K562 (cell line): ENCODE results near the gene GLRX3. TPM values are rescaled to one million over a fixed set of nuclear protein-coding genes. Genes with fewer than 3 reads are reported as not detected.

Experiments used
- ATAC-seq: fragments of 200-7000 bp; cut with Tn5 transposase; 3 replicates; pipeline ENCODE4 v1.9.1; 2020; ENCODE audit warnings: moderate library complexity
- BruUV-seq: library from RNA; stranded (reverse); fragments of 400-500 nt; replicated peaks from 2 replicates; lab custom pipeline; 2021; lab: Mats Ljungman, UMichigan
- CTCF ChIA-PET: fragments of 300-600 bp; formaldehyde crosslinking; extraction: SDS; loops from one replicate; lab custom pipeline; 2021; ENCODE audit warnings: low intra/inter-chr PET ratio; lab: Yijun Ruan, JAX
- POLR2A ChIA-PET: fragments of 300-600, 350-650 bp; sonication (Branson Sonifier 250); formaldehyde crosslinking; extraction: SDS; loops from one replicate; lab custom pipeline; 2021; ENCODE audit warnings: antibody characterized with exemption, inconsistent platforms; lab: Yijun Ruan, JAX
- DNase-seq, 4 experiments: peaks; one replicate each; pipeline versions ENCODE4 v3.0.0 to v3.0.0-alpha.2; 2011 to 2018; ENCODE audit warnings: low spot score in 3 of 4, mixed read lengths in 3 of 4; ENCODE audit errors: extremely low read depth in 1 of 4
- FAIRE-seq: peaks from 2 replicates; lab custom pipeline; 2011; peaks lifted over from hg19 to GRCh38; lab: Jason Lieb, UNC
- H2AFZ ChIP-seq: 2 replicates; pipeline ENCODE4 v1.6.0; 2011; ENCODE audit warnings: low read depth, low read length, control low read depth, inconsistent platforms
- H3K27ac ChIP-seq: fragments of 200-600 bp; 3 replicates; pipeline ENCODE4 v1.8.0; 2011; ENCODE audit warnings: low read depth, mild to moderate bottlenecking, control low read depth, inconsistent platforms, low read length, moderate library complexity, mixed read lengths; ENCODE audit errors: extremely low read depth
- H3K27me3 ChIP-seq, 2 experiments: fragments of 300-600 bp in 1 of 2; 2 replicates in 1 of 2; 3 replicates in 1 of 2; pipeline versions ENCODE4 v1.6.0 to v1.8.0; 2011; ENCODE audit warnings: inconsistent platforms in 2 of 2, low read length in 2 of 2, mild to moderate bottlenecking in 1 of 2, mixed read lengths in 1 of 2, moderate library complexity in 1 of 2; ENCODE audit not compliant: control insufficient read depth in 2 of 2, insufficient read depth in 2 of 2
- H3K36me3 ChIP-seq: fragments of 300-600 bp; 3 replicates; pipeline ENCODE4 v1.8.0; 2011; ENCODE audit warnings: mild to moderate bottlenecking, low read length, inconsistent platforms; ENCODE audit not compliant: control insufficient read depth, insufficient read depth
- H3K4me1 ChIP-seq, 2 experiments: fragments of 200-600 bp in 1 of 2; replicated peaks in 1 of 2; 2 replicates in 1 of 2; 3 replicates in 1 of 2; pipeline versions ENCODE4 v1.5.1 to v1.8.0; 2011; ENCODE audit warnings: inconsistent platforms in 2 of 2, low read length in 2 of 2, mild to moderate bottlenecking in 1 of 2, mixed read lengths in 1 of 2, moderate library complexity in 1 of 2; ENCODE audit not compliant: control insufficient read depth in 2 of 2, insufficient read depth in 2 of 2
- H3K4me2 ChIP-seq: 2 replicates; pipeline ENCODE4 v1.6.1; 2011; ENCODE audit warnings: low read length, control low read depth, inconsistent platforms, mixed read lengths; ENCODE audit not compliant: insufficient read depth
- H3K4me3 ChIP-seq: fragments of 200-600 bp; sonication (generic), shearing (Covaris generic); 2 replicates; pipeline ENCODE4 v1.5.1; 2016; ENCODE audit warnings: control low read depth, inconsistent platforms
- H3K79me2 ChIP-seq: fragments of 200-600 bp; 3 replicates; pipeline ENCODE4 v1.8.0; 2011; ENCODE audit warnings: low read length, inconsistent platforms; ENCODE audit not compliant: control insufficient read depth, insufficient read depth
- H3K9ac ChIP-seq, 2 experiments: 2 replicates each; pipeline versions ENCODE4 v1.6.0 to v1.6.1; 2011; ENCODE audit warnings: low read depth in 2 of 2, low read length in 2 of 2, control low read depth in 1 of 2, inconsistent platforms in 1 of 2, mild to moderate bottlenecking in 1 of 2, mixed read lengths in 1 of 2; ENCODE audit not compliant: insufficient read depth in 1 of 2
- H3K9me1 ChIP-seq: one replicate; pipeline ENCODE4 v1.6.0; 2011; ENCODE audit warnings: inconsistent platforms, mild to moderate bottlenecking, low read length, moderate library complexity; ENCODE audit not compliant: control insufficient read depth, insufficient read depth
- H3K9me3 ChIP-seq: replicated peaks from 2 replicates; pipeline ENCODE4 v1.5.1; 2011; ENCODE audit warnings: low read depth, low read length, inconsistent platforms; ENCODE audit not compliant: control insufficient read depth, insufficient read depth
- H4K20me1 ChIP-seq: replicated peaks from 2 replicates; pipeline ENCODE4 v1.6.1; 2011; ENCODE audit warnings: low read length, inconsistent platforms, mixed read lengths; ENCODE audit not compliant: control insufficient read depth, insufficient read depth
- BHLHE40 ChIP-seq: IDR thresholded peaks from 2 replicates; pipeline ENCODE4 v1.6.1; 2011; ENCODE audit warnings: low read length, improper control_type of control experiment
- DIDO1 ChIP-seq: fragments of 450-650 bp; IDR thresholded peaks from 2 replicates; pipeline ENCODE4 v1.6.1; 2016; ENCODE audit warnings: low read depth, missing biosample characterization, missing genetic modification characterization
- HDGF ChIP-seq: fragments of 450-650 bp; IDR thresholded peaks from 2 replicates; pipeline ENCODE4 v1.6.1; 2016
- KAT2B ChIP-seq: IDR thresholded peaks from one replicate; pipeline ENCODE4 v1.6.1; 2012; ENCODE audit warnings: low read depth, mild to moderate bottlenecking, control low read depth, inconsistent platforms, low read length, moderate library complexity
- MNT ChIP-seq, 2 experiments: fragments of 450-650 bp; conservative IDR thresholded peaks; 2 replicates each; pipeline ENCODE4 v1.6.1; 2017; ENCODE audit warnings: mild to moderate bottlenecking in 2 of 2, moderate library complexity in 2 of 2
- MXI1 ChIP-seq: IDR thresholded peaks from 2 replicates; pipeline ENCODE4 v1.6.1; 2011; ENCODE audit warnings: low read depth, mild to moderate bottlenecking, improper control_type of control experiment, low read length
- MYC ChIP-seq, 2 experiments: fragments of 250-450 bp in 1 of 2; sonication (Bioruptor Pico) in 1 of 2; IDR thresholded peaks; 2 replicates each; pipeline versions ENCODE4 v1.5.1 to v1.6.1; 2012 to 2021; ENCODE audit warnings: low read depth in 2 of 2, borderline replicate concordance in 1 of 2, improper control_type of control experiment in 1 of 2, low read length in 1 of 2, mild to moderate bottlenecking in 1 of 2, moderate library complexity in 1 of 2
- SMAD3 ChIP-seq: fragments of 450-650 bp; formaldehyde crosslinking; conservative IDR thresholded peaks from 2 replicates; pipeline ENCODE4 v1.4.0; 2020; ENCODE audit warnings: mild to moderate bottlenecking
- STAT5A ChIP-seq: IDR thresholded peaks from 2 replicates; pipeline ENCODE4 v1.6.1; 2012; ENCODE audit warnings: low read length, inconsistent platforms, borderline replicate concordance
- WGBS: fragments of 100-300 bp; shearing (Covaris generic); methylation state at CpG from one replicate; pipeline ENCODE4 v1.1.6; 2016; ENCODE audit warnings: low coverage, mixed read lengths; ENCODE audit not compliant: insufficient coverage; ENCODE audit errors: missing lambda C conversion rate; 5-methylcytosine and 5-hydroxymethylcytosine counted together
- in situ Hi-C: fragments of 300-500 bp; cut with MboI; formaldehyde crosslinking; loops from 4 replicates; pipeline ENCODE4 v1.15.0; 2018; ENCODE audit warnings: inconsistent platforms, mixed read lengths
- intact Hi-C: fragments of 100-400 bp; cut with micrococcal nuclease; formaldehyde crosslinking; loops from 2 replicates; pipeline ENCODE4 v1.14.2; 2022
- polyA plus RNA-seq, 8 experiments: library from polyadenylated mRNA; depleted of rRNA in 4 of 8; stranded (reverse) in 5 of 8; unstranded in 3 of 8; fragments of >200 nt; fragmentation: Nextera tagmentation in 2 of 8; fragmentation: Illumina TruSeq in 1 of 8; extraction: Ambion mirVana in 2 of 8; extraction: Trizol in 1 of 8; gene quantifications; 2 replicates each; pipeline versions ENCODE4 v1.2.1 to v1.2.3, GENCODE V29; 2011 to 2014; ENCODE audit warnings: inconsistent platforms in 1 of 8, missing spikeins in 1 of 8
- total RNA-seq, 7 experiments: library from RNA; depleted of rRNA in 6 of 7; stranded (reverse); fragments of >200 nt in 6 of 7; fragmentation: Illumina TruSeq in 2 of 7; extraction: Trizol in 2 of 7; gene quantifications; 2 replicates each; pipeline versions ENCODE4 v1.2.1 to v1.2.3, GENCODE V29; 2011 to 2021; ENCODE audit warnings: low replicate concordance in 1 of 7

Gene GLRX3
- total and polyA plus RNA-seq, 9 of the 15 experiments (the other 6 are each of a cell fraction or from before 2014, with no cell fraction given): 115 to 190 (median 169) TPM

GRCh38 chr10:130137090-130137448, 878 bp downstream of the GLRX3 start:
- Histone ChIP-seq H3K27me3 (no peaks in the 10 kb centered on the region), H3K9ac (peak overlapping the region; percentile 82 to 94), H3K36me3 (peaks cover 30% of the 10 kb centered on the region; the same call in 1 of the 3 replicates), H3K9me3 (no peaks in the 10 kb centered on the region), H3K27ac (peak overlapping the region; percentile 83), H3K4me2 (peak overlapping the region; percentile 90), H3K4me3 (peak overlapping the region; percentile 82), H3K4me1 (peaks cover 14 to 23% of the 10 kb centered on the region in 2 experiments), H4K20me1 (peaks cover 18% of the 10 kb centered on the region), H3K9me1 (peaks cover 2% of the 10 kb centered on the region), H2AFZ (no peak overlapping the region), H3K79me2 (peaks cover 59% of the 10 kb centered on the region)
- no peak for FAIRE-seq
- intact Hi-C loops (loop anchor here (1.0 kb wide), 1 partner anchor 26 kb away; no protein-coding TSS in a partner anchor), in situ Hi-C loops (no loop called here)
- no peak for TF ChIP-seq STAT5A
- TF ChIP-seq BHLHE40: peak; percentile 51; the same call in 1 of the 2 replicates
- peak; percentile 42; the same call in 1 of the 2 replicates for TF ChIP-seq MYC (IDR thresholded peaks at IDR 0.05; ENCODE audit: low read depth, low read length)
- TF ChIP-seq MYC (CRISPR knock-in tag; IDR thresholded peaks at IDR 0.05; ENCODE audit: borderline replicate concordance, low read depth): no peak
- no peak for TF ChIP-seq DIDO1 (tag)
- peak; percentile 42 to 48; a peak in 3 of 4 replicates for TF ChIP-seq MNT (conservative IDR thresholded peaks at IDR 0.05)
- no peak for TF ChIP-seq KAT2B
- TF ChIP-seq MXI1: 0 out of 2 replicates have a peak, but pooled peaks have one; percentile 35
- TF ChIP-seq SMAD3: no peak
- TF ChIP-seq HDGF: no peak
- BruUV-seq: no TSS peak
- under 1% methylated on average over 10 of the region's 10 CpGs for WGBS
- DNase-seq: peak in 2 of 4 experiments; percentile 16 to 23
- ATAC-seq: peak; percentile 8
- ChIA-PET POLR2A (interaction anchor here (0.8 to 1.3 kb wide), 4 partner anchors 12 to 31 kb away, joined by 3 read pairs; partner anchors contain the start of gene C10orf143), CTCF (no interaction called here)
